HG03060 (cell line): Measurements from ENCODE around the gene SMO.
"Not testable (repeated sequence)": the region's sequence is repeated elsewhere in the genome, so short reads cannot be mapped to it uniquely, and the experiment has no call there.

Source experiments
- ATAC-seq: cut with Tn5 transposase; IDR thresholded peaks from one replicate; pipeline ENCODE4 v1.9.1; 2021; ENCODE audit warnings: low read depth, moderate number of reproducible peaks; ENCODE audit not compliant: unreplicated experiment

Gene SMO

DNA sequence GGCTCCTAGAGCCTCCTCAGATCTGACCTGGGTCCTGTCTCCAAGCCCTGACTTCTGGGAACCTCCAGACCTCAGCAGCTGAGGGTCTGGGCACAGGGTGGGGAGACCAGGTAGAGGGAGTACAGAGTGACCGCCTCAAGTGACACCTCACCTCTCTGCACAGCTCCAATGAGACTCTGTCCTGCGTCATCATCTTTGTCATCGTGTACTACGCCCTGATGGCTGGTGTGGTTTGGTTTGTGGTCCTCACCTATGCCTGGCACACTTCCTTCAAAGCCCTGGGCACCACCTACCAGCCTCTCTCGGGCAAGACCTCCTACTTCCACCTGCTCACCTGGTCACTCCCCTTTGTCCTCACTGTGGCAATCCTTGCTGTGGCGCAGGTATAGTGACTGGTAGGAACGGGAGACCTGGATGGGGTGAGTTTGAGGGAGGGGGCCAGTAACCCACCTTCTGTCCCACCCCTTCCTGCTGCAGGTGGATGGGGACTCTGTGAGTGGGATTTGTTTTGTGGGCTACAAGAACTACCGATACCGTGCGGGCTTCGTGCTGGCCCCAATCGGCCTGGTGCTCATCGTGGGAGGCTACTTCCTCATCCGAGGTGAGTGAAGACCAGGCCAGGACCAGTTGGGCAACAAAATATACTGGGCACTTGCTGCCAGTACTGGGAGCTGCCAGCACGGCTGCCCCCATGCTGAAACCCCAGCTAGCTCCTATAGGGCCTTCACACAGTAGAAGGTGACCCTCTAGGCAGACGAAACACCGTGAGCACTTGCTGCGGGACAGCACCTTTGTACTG lies 17.8 kb downstream of the SMO start:
- no peak for ATAC-seq

DNA sequence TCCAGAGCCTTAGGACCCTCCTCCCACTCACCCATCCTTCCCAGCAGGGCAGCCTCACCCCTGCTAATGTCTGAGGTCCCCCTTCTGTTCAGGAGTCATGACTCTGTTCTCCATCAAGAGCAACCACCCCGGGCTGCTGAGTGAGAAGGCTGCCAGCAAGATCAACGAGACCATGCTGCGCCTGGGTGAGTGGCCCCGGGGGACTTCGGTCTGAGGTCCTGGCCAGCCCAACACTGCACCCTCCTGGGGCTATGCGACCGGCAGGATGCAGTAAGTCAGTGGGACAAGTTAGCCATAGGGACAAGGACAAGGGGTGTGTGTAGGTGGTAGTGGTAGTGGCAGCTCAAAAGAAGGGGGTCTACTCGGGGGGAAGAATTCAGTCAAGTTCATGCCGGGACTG lies 20.2 kb downstream of the SMO start:
- no peak for ATAC-seq

DNA sequence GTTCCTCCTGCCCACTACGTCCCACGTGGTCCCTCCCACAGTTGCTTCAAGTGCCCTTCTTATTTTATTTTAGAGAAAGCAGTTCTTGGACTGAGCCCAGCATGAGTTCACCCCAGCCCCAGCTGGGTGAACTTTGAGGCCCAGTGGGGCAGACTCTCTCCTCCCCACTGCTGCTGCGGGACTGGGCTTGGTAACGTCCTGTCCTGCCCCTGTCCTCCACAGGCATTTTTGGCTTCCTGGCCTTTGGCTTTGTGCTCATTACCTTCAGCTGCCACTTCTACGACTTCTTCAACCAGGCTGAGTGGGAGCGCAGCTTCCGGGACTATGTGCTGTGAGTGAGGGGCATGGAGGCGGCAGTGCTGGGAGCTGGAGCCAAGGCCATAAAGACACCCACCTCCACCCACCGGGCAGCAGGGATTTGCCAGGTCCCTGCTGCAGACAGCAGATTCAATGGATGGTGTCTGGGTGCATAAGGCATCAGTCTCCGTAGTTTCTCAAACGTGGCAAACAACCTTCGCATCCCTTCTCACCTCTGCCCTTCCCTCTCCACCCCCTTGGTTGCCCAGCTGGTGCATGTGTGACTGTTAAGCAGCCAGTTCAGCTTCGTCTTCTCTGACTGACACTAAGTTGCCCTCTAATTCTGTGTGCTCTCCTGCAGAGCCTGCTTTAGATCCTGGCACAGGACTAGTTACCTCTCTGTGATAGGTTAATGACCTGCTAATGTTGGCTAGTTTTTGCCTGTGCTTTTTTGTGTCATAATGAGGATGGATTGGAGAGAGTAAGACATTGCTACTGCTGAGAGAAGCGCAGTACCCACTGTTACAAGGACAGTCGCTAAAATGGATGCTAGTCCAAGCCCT lies 20.9 kb downstream of the SMO start:
- no peak for ATAC-seq

DNA sequence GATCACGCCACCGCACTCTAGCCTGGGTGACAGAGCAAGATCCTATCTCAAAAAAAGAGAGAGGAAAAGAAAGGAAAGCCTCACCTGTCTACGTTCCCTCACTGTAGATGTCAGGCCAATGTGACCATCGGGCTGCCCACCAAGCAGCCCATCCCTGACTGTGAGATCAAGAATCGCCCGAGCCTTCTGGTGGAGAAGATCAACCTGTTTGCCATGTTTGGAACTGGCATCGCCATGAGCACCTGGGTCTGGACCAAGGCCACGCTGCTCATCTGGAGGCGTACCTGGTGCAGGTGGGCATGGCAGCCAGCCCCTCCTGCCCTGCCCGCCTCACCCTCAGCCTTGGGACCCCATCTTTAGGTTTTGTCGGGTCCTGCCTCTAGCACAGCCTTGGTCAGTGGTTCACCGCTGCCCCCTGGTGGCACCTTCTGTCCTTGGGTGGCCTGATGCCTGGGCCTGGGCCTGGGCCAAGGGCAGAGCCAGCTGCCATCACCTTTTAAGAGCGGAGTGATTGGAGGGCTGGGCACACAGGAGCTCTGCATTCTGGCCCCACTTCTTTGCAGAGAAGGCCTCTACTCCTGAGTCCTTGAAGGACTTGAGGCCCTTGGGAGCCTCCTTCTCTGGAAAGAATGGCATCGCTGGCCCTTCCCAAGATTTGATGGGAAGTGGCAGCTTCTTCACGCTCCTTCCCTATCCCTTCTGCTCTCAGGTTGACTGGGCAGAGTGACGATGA lies 22.0 kb downstream of the SMO start:
- ATAC-seq: no peak

DNA sequence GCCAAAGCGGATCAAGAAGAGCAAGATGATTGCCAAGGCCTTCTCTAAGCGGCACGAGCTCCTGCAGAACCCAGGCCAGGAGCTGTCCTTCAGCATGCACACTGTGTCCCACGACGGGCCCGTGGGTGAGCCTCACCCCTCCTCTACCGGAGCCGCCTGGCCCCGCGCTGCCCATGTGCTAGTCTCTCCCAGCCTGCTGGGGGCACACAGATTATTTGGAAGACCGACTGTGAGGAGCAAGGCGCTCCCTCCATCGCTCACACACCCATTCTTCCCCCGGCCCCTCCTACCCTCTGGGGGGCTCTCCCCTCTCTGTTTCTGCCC lies 22.5 kb downstream of the SMO start:
- ATAC-seq: no peak

DNA sequence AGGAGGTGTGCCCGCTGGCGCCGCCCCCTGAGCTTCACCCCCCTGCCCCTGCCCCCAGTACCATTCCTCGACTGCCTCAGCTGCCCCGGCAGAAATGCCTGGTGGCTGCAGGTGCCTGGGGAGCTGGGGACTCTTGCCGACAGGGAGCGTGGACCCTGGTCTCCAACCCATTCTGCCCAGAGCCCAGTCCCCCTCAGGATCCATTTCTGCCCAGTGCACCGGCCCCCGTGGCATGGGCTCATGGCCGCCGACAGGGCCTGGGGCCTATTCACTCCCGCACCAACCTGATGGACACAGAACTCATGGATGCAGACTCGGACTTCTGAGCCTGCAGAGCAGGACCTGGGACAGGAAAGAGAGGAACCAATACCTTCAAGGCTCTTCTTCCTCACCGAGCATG lies 23.7 kb downstream of the SMO start:
- no peak for ATAC-seq

DNA sequence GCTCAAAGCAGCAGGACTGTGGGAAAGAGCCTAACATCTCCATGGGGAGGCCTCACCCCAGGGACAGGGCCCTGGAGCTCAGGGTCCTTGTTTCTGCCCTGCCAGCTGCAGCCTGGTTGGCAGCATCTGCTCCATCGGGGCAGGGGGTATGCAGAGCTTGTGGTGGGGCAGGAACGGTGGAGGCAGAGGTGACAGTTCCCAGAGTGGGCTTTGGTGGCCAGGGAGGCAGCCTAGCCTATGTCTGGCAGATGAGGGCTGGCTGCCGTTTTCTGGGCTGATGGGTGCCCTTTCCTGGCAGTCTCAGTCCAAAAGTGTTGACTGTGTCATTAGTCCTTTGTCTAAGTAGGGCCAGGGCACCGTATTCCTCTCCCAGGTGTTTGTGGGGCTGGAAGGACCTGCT lies 24.2 kb downstream of the SMO start:
- no peak for ATAC-seq

DNA sequence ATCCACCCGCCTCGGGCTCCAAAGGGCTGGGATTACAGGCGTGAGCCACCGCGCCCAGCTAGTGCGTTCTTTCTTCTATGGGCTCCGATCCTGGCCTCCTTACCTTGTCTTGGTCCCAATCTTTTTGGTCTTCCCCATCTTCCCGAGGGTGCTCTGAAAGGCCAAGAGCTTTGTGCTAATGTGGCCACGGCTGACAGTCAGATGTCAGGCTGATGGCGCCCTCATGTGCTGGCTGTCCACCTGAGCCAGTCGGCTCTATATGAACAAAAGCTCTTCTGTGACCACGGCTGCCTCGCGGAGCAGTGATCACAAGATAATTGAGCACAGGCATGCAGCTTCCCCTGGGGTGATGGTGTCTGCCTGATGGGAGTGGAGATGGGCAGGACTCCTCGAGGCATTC lies 25.4 kb downstream of the SMO start:
- ATAC-seq: no peak

DNA sequence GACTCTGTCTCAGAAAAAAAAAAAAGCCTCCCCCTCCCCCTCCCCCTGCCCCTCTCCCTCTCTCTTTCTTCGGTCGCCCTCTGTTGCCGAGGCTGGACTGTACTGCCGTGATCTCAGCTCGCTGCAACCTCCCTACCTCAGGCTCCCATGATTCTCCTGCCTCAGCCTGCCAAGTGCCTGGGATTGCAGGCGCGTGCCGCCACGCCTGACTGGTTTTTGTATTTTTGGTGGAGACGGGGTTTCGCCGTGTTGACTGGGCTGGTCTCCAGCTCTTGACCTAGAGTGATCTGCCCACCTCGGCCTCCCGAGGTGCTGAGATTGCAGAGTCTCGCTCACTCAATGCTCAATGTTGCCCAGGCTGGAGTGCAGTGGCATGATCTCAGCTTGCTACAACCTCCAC lies 27.3 kb downstream of the SMO start:
- ATAC-seq: not testable (repeated sequence)

DNA sequence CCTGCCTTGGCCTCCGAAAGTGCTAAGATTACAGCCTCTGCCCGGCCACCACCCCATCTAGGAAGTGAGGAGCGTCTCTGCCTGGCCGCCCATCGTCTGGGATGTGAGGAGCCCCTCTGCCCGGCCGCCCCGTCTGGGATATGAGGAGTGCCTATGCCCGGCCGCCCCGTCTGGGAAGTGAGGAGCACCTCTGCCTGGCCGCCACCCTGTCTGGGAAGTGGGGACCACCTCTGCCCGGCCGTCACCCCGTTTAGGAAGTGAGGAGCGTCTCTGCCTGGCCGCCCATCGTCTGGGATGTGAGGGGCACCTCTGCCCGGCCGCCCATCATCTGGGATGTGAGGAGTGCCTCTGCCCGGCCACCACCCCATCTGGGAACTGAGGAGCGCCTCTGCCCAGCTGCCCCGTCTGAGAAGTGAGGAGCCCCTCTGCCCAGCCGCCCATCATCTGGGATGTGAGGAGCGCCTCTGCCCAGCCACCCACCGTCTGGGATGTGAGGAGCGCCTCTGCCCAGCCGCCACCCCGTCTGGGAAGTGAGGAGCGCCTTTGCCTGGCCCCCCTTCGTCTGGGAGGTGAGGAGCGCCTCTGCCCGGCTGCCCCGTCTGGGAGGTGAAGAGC lies 27.8 kb downstream of the SMO start:
- ATAC-seq: not testable (repeated sequence)

DNA sequence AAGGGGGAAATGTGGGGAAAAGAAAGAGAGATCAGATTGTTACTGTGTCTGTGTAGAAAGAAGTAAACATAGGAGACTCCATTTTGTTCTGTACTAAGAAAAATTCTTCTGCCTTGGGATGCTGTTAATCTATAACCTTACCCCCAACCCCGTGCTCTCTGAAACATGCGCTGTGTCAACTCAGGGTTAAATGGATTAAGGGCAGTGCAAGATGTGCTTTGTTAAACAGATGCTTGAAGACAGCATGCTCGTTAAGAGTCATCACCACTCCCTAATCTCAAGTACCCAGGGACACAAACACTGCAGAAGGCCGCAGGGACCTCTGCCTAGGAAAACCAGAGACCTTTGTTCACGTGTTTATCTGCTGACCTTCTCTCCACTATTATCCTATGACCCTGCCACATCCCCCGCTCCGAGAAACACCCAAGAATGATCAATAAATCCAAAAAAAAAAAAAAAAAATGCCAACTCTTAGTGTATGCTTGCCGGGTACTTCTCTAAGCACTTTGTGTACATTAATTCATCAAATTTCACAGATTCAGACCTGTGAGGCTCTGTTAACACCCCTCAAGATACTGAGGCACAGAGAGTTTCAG lies 28.5 kb downstream of the SMO start:
- ATAC-seq: not testable (repeated sequence)

DNA sequence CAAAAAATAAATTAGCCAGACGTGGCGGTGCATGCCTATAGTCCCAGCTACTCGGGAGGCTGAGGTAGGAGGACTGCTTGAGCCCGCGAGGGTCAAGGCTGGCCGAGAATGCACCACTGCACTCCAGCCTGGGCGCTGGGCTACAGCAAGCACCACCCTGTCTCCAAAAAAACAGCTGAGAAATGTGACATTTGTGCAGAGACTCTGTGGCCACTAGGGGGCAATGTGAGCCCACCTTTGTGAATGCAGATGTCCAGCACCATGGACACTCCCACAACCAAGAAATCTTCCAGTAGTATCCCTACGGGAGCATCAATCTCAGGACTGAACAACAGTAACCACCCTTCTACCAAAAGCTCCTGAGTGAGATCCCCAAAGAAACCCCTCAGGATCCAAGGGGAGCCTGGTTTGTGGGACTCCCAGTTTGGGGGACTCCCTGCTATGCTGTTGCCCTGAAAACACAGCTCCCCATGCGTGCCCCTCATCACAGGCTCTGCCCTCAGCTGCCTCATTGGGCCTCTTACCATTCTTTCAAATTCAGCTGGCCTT lies 30.2 kb downstream of the SMO start:
- no peak for ATAC-seq

DNA sequence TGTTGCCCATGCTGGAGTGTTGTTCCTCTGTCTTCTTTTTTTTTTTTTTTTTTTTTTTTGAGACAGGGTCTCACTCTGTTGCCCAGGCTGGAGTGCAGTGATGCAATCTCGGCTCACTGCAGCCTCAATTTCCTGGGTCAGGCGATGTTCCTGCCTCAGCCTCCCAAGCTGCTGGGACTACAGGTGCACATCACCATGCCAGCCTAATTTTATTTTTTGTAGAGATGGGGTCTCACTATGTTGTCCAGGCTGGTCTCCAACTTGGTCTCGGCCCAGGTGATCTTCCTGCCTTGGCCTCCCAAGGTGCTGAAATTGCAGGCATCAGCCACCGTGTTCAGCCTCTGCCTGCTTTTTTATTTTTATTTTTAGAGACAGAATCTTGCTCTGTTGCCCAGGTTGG lies 30.7 kb downstream of the SMO start:
- ATAC-seq: not testable (repeated sequence)

DNA sequence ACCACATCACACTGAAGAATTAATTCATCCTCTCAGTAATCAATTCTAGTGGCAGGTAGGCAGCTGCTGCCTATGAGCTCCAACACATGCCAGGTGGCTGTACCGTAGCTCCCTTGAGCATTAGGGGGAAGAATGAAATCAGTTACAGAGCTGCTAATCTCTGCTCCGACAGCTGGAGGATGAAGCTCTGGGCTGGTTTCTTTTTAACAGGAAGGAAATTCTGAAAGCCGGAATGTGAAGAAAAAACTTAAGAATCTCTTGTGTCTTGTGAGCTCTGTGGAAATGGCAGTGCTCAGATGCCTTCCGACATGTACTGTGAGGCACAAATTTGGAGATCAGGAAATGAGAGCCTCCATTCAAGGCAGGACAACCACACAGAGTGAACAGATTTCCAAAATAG lies 33.6 kb downstream of the SMO start:
- ATAC-seq: no peak

DNA sequence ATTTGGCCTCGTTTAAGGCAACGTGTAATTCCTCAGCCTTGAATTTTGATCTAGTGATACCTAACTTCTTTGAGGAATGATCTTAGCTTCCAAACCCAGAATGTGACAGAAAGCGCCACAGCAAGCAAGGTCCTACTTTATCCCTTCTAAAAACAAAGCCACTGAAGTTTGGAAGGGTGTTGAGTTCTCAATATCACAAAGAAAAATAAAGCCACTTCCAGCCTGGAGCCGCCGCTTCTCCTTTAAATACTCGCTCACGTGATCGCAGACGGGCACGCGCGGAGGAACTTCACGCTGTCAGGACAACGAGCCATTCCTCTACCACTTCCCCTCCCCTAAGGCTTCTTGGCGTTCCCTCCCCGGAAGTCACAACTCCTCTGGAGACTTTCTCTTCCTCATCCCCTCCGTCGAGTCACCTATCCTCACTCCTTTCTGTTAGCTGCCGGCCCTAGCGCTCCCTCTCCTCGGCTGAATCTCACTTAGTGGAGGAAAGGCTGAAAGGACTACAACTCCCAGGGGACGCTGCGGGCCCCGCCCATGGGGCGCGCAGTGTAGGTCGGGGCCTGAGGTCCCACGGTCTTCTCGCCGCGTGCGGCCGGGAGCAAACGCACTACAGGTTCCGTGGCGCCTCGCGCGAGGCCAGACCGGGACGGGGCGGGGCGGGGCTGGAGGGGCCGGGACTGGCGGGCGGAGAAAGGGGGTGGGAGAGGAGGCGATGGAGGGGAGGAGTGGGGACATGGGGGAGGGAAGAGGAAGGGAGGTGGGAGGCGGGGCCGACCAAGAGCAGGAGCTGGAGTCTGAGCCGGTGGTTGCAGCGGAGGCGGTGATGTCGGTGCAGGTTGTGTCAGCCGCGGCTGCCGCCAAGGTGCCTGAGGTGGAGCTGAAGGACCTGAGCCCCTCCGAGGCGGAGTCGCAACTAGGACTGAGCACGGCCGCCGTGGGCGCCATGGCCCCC lies 36.1 kb downstream of the SMO start, which contains the start of gene AHCYL2:
Gene AHCYL2 (plus strand): TSS at position 780 of the 955 bp plus-strand sequence.
- ATAC-seq: peak; percentile 78

DNA sequence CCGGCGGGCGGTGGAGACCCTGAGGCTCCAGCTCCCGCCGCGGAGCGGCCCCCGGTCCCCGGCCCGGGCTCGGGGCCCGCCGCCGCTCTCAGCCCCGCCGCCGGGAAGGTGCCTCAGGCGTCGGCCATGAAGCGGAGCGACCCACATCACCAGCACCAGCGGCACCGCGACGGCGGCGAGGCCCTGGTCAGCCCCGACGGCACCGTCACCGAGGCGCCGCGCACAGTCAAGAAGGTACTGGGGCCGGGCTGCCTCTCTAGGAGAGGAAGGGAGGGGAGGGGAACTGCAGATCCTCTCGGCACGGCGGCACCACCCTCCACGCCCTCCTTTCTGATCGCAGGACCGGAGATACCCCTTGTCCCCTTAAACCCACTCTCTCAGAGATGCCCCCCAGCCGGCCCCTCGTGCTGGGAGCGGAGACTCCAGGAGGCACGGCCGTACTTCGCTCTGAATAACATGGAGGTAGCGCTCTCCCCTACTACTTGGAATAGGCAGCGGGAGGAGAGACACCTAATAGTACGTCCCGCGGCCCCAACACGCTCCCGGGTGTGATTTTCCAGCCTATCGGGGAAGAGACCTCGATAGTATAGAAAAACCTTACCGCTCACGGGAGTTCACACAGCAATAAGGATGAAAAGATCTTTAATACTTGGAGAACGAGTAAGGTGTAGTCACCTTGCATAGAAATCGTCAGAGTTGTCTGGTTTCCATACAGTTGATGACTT lies 36.9 kb downstream of the SMO start:
- no peak for ATAC-seq

DNA sequence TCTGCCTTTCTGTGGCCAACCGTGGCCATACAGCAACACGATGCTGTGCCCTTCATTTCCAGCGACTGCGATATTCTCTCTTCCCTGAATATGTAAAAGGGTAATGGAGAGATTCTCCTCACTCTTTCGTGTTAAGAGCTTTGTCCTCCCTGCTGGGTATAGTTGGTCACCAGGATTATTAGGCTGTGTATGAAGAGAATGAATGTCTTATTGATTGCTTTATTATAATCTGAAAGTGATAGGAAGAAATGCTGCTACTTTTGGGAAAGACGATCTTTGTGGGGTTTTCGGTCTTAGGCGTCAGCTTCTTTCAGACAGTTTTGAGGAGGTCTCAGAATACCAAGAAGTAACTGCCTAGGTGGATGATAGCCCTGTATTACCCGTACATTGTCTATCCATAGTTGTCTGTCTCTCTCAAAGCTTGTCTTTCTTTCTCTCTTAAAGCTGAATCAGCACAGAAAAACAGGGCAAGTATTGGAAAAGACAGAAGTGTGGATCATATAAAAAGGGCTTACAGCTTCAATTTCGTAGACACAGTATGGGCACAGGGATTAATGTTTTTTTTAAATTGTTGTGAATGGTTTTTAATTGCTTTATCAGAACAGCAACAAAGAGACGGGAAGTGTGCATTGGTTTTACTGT lies 37.6 kb downstream of the SMO start:
- no peak for ATAC-seq
